ENCODE data around the gene LDLR. TPM values are rescaled to one million over a fixed set of nuclear protein-coding genes. Genes with fewer than 3 reads are reported as not detected.

The LDLR gene
- total and polyA plus RNA-seq, 2 of the 4 experiments (the other 2 are of a cell fraction) = 45.2 to 53.8 TPM

GRCh38 chr19:11102944-11103343 lies 13.7 kb downstream of the LDLR start:
- Histone ChIP-seq H2BK5ac (ENCODE audit: low read depth, low read length, poor library complexity, severe bottlenecking) (no peak overlapping the region), H3K79me1 (ENCODE audit: low read depth in 1 of 2, low read length in 2 of 2) (peaks cover 11 to 52% of the 10 kb centered on the region in 2 experiments; a peak in 3 of 4 replicates), H3K9me3 (ENCODE audit: control insufficient read depth, insufficient read depth, low read length) (no peaks in the 10 kb centered on the region), H3K4me1 (ENCODE audit: control insufficient read depth, insufficient read depth, low read length) (no peaks in the 10 kb centered on the region), H4K5ac (ENCODE audit: low read depth, low read length) (no peak overlapping the region), H3K4ac (ENCODE audit: low read depth, low read length) (no peak overlapping the region), H3K27ac (ENCODE audit: insufficient read depth, low read length) (no peak overlapping the region), H3K23ac (ENCODE audit: low read depth, low read length) (no peak overlapping the region), H2AK9ac (replicated peaks; ENCODE audit: low read depth, low read length, poor library complexity) (no peak overlapping the region), H3K14ac (replicated peaks; ENCODE audit: low read depth, low read length) (no peak overlapping the region), H3K9me1 (ENCODE audit: insufficient read depth, low read length) (no peaks in the 10 kb centered on the region; the same call in 1 of the 2 replicates), H2BK20ac (ENCODE audit: low read depth, low read length) (no peak overlapping the region), H3K18ac (ENCODE audit: low read depth, low read length) (no peak overlapping the region), H3K4me3 (ENCODE audit: insufficient read depth, low read depth, low read length) (no peak overlapping the region), H3K4me2 (ENCODE audit: low read depth, low read length) (no peak overlapping the region), H2AK5ac (ENCODE audit: low read depth, low read length) (no peak overlapping the region), H2BK15ac (ENCODE audit: low read depth, low read length) (no peak overlapping the region), H4K91ac (ENCODE audit: insufficient read depth, low read depth, low read length) (no peak overlapping the region), H4K8ac (ENCODE audit: low read depth in 2 of 2, low read length in 2 of 2) (no peak overlapping the region), H3K9ac (ENCODE audit: low read depth, low read length) (no peak overlapping the region), H3K27me3 (ENCODE audit: control insufficient read depth, insufficient read depth, low read length) (no peaks in the 10 kb centered on the region), H2BK120ac (ENCODE audit: low read depth, low read length) (no peak overlapping the region), H2AFZ (replicated peaks; ENCODE audit: low read length, poor library complexity) (no peak overlapping the region), H3K56ac (ENCODE audit: extremely low read depth, insufficient read depth, low read length) (no peak overlapping the region), H3K36me3 (ENCODE audit: control insufficient read depth, insufficient read depth, low read length) (peaks cover 51% of the 10 kb centered on the region), H4K20me1 (ENCODE audit: insufficient read depth, low read length) (peaks cover 27% of the 10 kb centered on the region; the same call in 1 of the 2 replicates)
- ChIA-PET POLR2A (ENCODE audit: unreplicated experiment) (no interaction called here), CTCF (no interaction called here)
- intact Hi-C loops (cut with micrococcal nuclease) = no loop called here
- in situ Hi-C loops (cut with MboI; ENCODE audit: low sequenced_read_pairs) = no loop called here
- no TSS peak for BruUV-seq (replicated peaks)
- DNase-seq (no peak), ATAC-seq (ENCODE audit: low read depth) (no peak)
- TF ChIP-seq CHD1 (IDR thresholded peaks at IDR 0.05; ENCODE audit: low read depth, low read length) = no peak
- no peak for TF ChIP-seq MAZ (IDR thresholded peaks at IDR 0.05; ENCODE audit: borderline replicate concordance, low read depth, low read length)
- TF ChIP-seq MXI1 (IDR thresholded peaks at IDR 0.05; ENCODE audit: borderline replicate concordance, low read depth, low read length) = no peak
- no peak for TF ChIP-seq POLR2A (IDR thresholded peaks at IDR 0.05; ENCODE audit: low read depth, low read length)
- TF ChIP-seq CEBPB (IDR thresholded peaks at IDR 0.05; ENCODE audit: low read depth, low read length) = no peak
- TF ChIP-seq FOS (IDR thresholded peaks at IDR 0.05; ENCODE audit: low read depth, low read length) = no peak
- TF ChIP-seq SMC3 (IDR thresholded peaks at IDR 0.05; ENCODE audit: low read depth, low read length) = no peak
- TF ChIP-seq MAFK (IDR thresholded peaks at IDR 0.05; ENCODE audit: low read depth, low read length) = no peak
- no peak for TF ChIP-seq ELK1 (IDR thresholded peaks at IDR 0.05; ENCODE audit: borderline replicate concordance, low read depth, low read length)
- TF ChIP-seq CTCF (conservative IDR thresholded peaks at IDR 0.05; ENCODE audit: low read depth, low read length) = no peak
- TF ChIP-seq BHLHE40 (IDR thresholded peaks at IDR 0.05; ENCODE audit: low read depth, low read length) = no peak
- no peak for TF ChIP-seq RAD21 (IDR thresholded peaks at IDR 0.05; ENCODE audit: low read length)
- TF ChIP-seq RCOR1 (IDR thresholded peaks at IDR 0.05; ENCODE audit: insufficient replicate concordance, low read length) = no peak
- no peak for TF ChIP-seq USF2 (IDR thresholded peaks at IDR 0.05; ENCODE audit: low read depth, low read length)
- no peak for TF ChIP-seq NFE2L2 (IDR thresholded peaks at IDR 0.05; ENCODE audit: low read depth, low read length)
- TF ChIP-seq RFX5 (IDR thresholded peaks at IDR 0.05; ENCODE audit: low read depth, low read length) = no peak
- WGBS, 2 experiments (ENCODE audit: extremely low coverage in 2 of 2, insufficient read length in 1 of 2) = 91% methylated on average over 12 of the region's 16 CpGs; no CpG with 5 or more reads in 1 of the 2 experiments
- dilution Hi-C loops (cut with HindIII; ENCODE audit: low sequenced_read_pairs, unreplicated experiment) = no loop called here
